ENCODE measurements around the gene THRSP.

DNA sequence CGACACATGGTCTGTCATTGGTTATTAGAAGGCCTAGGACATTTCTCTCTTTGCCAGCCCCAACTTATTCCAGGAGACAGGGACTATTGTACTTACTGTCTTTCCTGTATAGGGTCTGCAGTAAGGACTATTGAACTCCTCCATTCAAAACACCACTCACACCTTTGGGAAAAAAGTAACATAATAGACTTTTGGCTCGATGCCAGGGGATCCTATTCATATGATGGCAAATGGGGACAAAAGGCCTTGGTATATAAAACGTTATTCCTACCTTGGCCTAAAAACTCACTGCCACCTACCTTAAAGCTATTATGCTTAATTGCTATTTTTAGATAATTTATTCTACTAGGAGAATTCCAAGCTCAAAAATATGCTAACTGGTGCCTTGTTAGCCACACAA lies 22.3 kb downstream of the THRSP start:
- TF ChIP-seq, protein P1, sequence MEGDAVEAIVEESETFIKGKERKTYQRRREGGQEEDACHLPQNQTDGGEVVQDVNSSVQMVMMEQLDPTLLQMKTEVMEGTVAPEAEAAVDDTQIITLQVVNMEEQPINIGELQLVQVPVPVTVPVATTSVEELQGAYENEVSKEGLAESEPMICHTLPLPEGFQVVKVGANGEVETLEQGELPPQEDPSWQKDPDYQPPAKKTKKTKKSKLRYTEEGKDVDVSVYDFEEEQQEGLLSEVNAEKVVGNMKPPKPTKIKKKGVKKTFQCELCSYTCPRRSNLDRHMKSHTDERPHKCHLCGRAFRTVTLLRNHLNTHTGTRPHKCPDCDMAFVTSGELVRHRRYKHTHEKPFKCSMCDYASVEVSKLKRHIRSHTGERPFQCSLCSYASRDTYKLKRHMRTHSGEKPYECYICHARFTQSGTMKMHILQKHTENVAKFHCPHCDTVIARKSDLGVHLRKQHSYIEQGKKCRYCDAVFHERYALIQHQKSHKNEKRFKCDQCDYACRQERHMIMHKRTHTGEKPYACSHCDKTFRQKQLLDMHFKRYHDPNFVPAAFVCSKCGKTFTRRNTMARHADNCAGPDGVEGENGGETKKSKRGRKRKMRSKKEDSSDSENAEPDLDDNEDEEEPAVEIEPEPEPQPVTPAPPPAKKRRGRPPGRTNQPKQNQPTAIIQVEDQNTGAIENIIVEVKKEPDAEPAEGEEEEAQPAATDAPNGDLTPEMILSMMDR (optimal IDR thresholded peaks at IDR 0.05 in 1 of 3, IDR thresholded peaks at IDR 0.05 in 1 of 3, conservative IDR thresholded peaks at IDR 0.05 in 1 of 3; ENCODE audit: extremely low read depth in 1 of 3, insufficient read depth in 2 of 3, low read length in 3 of 3) = no peak
- TF ChIP-seq EZH2 (IDR thresholded peaks at IDR 0.05; ENCODE audit: low read length) = no peak
